Neuron (in vitro differentiated cells): ENCODE results near the gene EIF3M.

ENCODE experiments used
- H2AFZ ChIP-seq: one replicate; pipeline ENCODE4 v1.6.1; 2013; ENCODE audit warnings: low read depth, mild to moderate bottlenecking, inconsistent platforms, low read length, moderate library complexity
- H3K27me3 ChIP-seq: one replicate; pipeline ENCODE4 v1.6.1; 2013; ENCODE audit warnings: low read length; ENCODE audit not compliant: insufficient read depth
- H3K36me3 ChIP-seq: one replicate; pipeline ENCODE4 v1.6.1; 2013; ENCODE audit warnings: low read length; ENCODE audit not compliant: insufficient read depth
- H3K4me1 ChIP-seq: one replicate; pipeline ENCODE4 v1.6.1; 2013; ENCODE audit warnings: low read length; ENCODE audit not compliant: insufficient read depth
- H3K4me3 ChIP-seq: 2 replicates; pipeline ENCODE4 v1.5.1; 2013; ENCODE audit warnings: mild to moderate bottlenecking, low read length, moderate library complexity
- H3K9me3 ChIP-seq: one replicate; pipeline ENCODE4 v1.6.1; 2013; ENCODE audit warnings: low read length

The EIF3M gene

GRCh38 chr11:32610797-32611352 is 27.2 kb downstream of the EIF3M start:
- Histone ChIP-seq H3K4me1 (peaks cover 3% of the 10 kb centered on the region), H3K9me3 (peaks cover 5% of the 10 kb centered on the region), H3K27me3 (no peaks in the 10 kb centered on the region), H2AFZ (no peak overlapping the region), H3K36me3 (peaks cover 5% of the 10 kb centered on the region), H3K4me3 (no peak overlapping the region)

DNA sequence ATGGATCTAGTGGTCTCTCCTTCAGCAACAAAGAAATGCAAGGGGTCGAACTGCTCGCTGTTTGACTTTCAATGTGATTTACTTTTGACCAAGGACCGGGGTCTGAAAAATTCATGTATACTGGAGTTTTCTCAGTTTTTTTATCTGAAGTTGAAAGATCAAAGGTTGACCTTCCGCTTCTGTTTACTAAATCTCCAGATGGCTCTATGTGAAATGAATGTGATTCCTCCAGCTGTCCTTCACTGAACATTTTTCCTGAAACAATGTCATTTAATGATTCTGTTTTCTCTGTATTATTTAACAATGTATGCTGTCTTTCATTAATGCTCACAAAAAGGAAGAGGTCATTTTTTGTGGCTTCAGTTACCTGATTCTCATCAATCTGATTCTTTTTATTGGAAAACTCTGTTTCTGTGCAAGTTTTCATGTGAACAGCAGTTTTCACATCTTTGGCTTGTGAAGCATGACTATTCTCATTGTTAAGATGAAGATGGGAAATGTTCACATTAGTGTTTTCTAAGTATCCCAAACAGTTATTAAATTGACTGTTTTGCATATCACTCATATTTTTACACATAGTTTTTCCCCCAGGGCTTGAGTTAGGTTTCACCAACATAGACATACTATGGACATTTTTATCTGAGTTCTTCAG is 30.0 kb downstream of the EIF3M start:
- H3K36me3 ChIP-seq: no peaks in the 10 kb centered on the region
- H2AFZ ChIP-seq: no peak overlapping the region
- no peak overlapping the region for H3K4me3 ChIP-seq
- H3K27me3 ChIP-seq: no peaks in the 10 kb centered on the region
- peaks cover 3% of the 10 kb centered on the region for H3K4me1 ChIP-seq
- H3K9me3 ChIP-seq: no peaks in the 10 kb centered on the region

GRCh38 chr11:32615422-32615821 is 31.8 kb downstream of the EIF3M start:
- Histone ChIP-seq H2AFZ (no peak overlapping the region), H3K27me3 (no peaks in the 10 kb centered on the region), H3K4me1 (peaks cover 3% of the 10 kb centered on the region), H3K4me3 (no peak overlapping the region), H3K36me3 (no peaks in the 10 kb centered on the region), H3K9me3 (no peaks in the 10 kb centered on the region)

GRCh38 chr11:32616903-32617302 is 33.3 kb downstream of the EIF3M start:
- Histone ChIP-seq H3K27me3 (no peaks in the 10 kb centered on the region), H3K36me3 (no peaks in the 10 kb centered on the region), H3K4me3 (no peak overlapping the region), H3K4me1 (peaks cover 3% of the 10 kb centered on the region), H2AFZ (no peak overlapping the region), H3K9me3 (no peaks in the 10 kb centered on the region)

- H3K36me3 ChIP-seq: no peaks in the 10 kb centered on the region
- H3K4me1 ChIP-seq: no peaks in the 10 kb centered on the region
- H3K27me3 ChIP-seq: no peaks in the 10 kb centered on the region
Measured at GRCh38 chr11:32630844-32631243, 47.2 kb downstream of the EIF3M start.

DNA sequence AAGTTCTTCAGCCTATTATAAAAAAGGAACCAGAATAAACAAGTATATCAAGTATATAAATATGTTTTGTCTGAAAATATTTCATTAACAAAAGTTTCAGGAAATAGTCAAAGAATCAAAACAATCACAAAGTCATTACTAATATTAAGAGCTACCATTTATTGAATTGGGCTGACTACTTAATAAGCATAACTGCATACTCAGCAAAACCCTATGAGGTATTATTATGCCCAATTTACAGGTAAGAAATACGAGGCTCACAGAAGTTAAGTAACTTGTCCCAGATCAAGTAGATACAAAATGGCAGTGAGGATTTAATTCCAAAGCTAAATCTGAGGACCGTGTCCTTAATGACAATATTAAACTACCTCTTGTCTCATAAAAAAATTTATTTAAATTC is 52.2 kb downstream of the EIF3M start:
- Histone ChIP-seq H3K4me3 (no peak overlapping the region), H2AFZ (no peak overlapping the region), H3K9me3 (no peaks in the 10 kb centered on the region), H3K27me3 (no peaks in the 10 kb centered on the region), H3K4me1 (no peaks in the 10 kb centered on the region), H3K36me3 (no peaks in the 10 kb centered on the region)

More at GRCh38 chr11:32630844-32631243, 47.2 kb downstream of the EIF3M start:
- H3K9me3 ChIP-seq: no peaks in the 10 kb centered on the region
- H3K4me3 ChIP-seq: no peak overlapping the region
- no peak overlapping the region for H2AFZ ChIP-seq

- Histone ChIP-seq H2AFZ (no peak overlapping the region), H3K4me1 (no peaks in the 10 kb centered on the region), H3K36me3 (no peaks in the 10 kb centered on the region), H3K27me3 (no peaks in the 10 kb centered on the region), H3K9me3 (no peaks in the 10 kb centered on the region), H3K4me3 (no peak overlapping the region)
Measured at GRCh38 chr11:32641361-32641760, 57.7 kb downstream of the EIF3M start.

DNA sequence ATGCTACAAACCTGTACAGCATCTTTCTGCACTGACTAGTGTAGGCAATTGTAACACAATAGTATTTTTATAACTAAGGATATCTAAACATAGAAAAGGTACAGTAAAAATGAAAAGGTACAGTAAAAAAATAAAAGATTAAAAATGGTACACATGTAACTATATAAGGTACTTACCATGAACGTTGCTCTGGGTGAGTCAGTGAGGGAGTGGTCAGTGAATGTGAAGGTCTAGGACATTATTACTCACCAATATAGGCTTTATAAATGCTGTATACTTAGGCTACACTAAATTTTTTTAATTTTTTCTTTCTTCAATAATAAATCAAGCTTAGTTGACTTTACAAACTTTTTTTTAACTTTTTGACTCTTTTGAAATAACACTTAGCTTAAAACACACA is 59.9 kb downstream of the EIF3M start:
- Histone ChIP-seq H3K4me1 (no peaks in the 10 kb centered on the region), H2AFZ (no peak overlapping the region), H3K36me3 (no peaks in the 10 kb centered on the region), H3K9me3 (no peaks in the 10 kb centered on the region), H3K27me3 (no peaks in the 10 kb centered on the region), H3K4me3 (no peak overlapping the region)
